ENCODE results near the gene OSBPL8. TPM values are rescaled to one million over a fixed set of nuclear protein-coding genes. Genes with fewer than 3 reads are reported as not detected.

Gene OSBPL8
- polyA plus RNA-seq, 1 donor, result 24.9 TPM

DNA sequence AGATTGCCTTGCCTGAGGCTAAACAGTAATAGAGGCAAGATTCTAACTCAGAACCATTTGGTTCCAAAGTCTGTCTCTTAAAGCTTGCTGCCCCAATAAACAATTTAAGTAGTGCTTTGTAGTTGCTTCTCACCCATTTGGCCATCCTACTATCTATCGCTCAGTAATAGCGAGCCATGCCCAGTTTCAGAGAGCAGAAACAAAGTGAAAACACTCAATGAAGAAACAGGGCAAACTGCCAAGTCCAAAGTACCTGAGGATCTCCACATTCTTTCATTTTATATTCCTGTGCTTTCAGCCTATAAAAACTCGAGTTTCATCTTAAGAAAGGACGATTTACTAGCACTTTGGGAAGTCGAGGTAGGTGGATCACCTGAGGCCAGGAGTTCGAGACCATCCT is 108.0 kb downstream of the OSBPL8 start:
- no peak overlapping the region for H3K4me3 ChIP-seq (ENCODE audit: low read length)
- WGBS (ENCODE audit: insufficient coverage, low lambda C conversion rate), result no CpG with 5 or more reads among the region's 6 CpGs
- no peaks in the 10 kb centered on the region for H3K4me1 ChIP-seq (ENCODE audit: control insufficient read depth, insufficient read depth, low read length)
- H3K9me3 ChIP-seq (ENCODE audit: control insufficient read depth, low read depth, low read length), result no peaks in the 10 kb centered on the region
- H3K36me3 ChIP-seq (ENCODE audit: control insufficient read depth, insufficient read depth, low read length), result peaks cover 6% of the 10 kb centered on the region
- no peak overlapping the region for H3K27ac ChIP-seq (ENCODE audit: low read length)
- DNase-seq, result peak; percentile 8 to 20
- H3K27me3 ChIP-seq (ENCODE audit: control insufficient read depth, insufficient read depth, low read length), result no peaks in the 10 kb centered on the region

DNA sequence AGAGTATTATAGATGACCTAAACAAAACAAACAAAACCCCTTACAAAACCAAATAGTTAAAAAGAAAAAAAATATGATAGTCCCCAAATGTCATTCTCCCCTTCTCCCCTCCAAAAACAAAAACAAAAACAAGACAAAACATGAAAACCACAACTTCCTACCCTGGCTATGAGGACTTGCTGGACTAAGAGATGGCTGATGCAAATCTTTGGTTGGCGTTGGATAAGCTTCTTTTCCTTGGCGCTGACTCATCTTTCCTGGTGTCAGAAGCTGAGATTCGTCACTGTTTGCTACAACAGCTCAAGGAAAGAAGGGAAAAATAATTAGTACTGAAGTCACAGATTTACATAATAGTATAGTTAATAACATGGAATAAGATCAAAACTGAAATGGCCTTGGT is 108.9 kb downstream of the OSBPL8 start:
- Histone ChIP-seq H3K4me1 (ENCODE audit: control insufficient read depth, insufficient read depth, low read length) (no peaks in the 10 kb centered on the region), H3K4me3 (ENCODE audit: low read length) (no peak overlapping the region), H3K27ac (ENCODE audit: low read length) (no peak overlapping the region), H3K27me3 (ENCODE audit: control insufficient read depth, insufficient read depth, low read length) (no peaks in the 10 kb centered on the region), H3K9me3 (ENCODE audit: control insufficient read depth, low read depth, low read length) (no peaks in the 10 kb centered on the region), H3K36me3 (ENCODE audit: control insufficient read depth, insufficient read depth, low read length) (peaks cover 6% of the 10 kb centered on the region)
- no peak for DNase-seq
- WGBS (ENCODE audit: insufficient coverage, low lambda C conversion rate), result no CpG with 5 or more reads among the region's 3 CpGs

DNA sequence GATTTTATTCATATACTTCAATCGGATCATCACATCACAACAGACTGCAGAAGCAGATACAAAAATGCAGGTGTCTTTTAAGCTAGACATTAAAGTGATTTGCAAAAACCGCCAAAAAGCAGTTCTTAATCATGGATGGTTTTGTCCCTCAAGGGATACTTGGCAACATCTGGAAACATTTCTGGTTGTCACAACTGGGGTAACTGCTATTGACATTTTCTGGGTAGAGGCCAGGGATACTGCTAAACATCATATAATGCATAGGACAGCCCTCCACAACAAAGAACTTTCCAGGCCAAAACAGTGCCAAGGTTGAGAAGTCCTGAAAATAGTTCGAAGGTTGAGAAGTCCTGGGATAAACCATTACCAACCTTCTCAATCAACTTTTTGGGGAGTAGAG is 109.6 kb downstream of the OSBPL8 start:
- Histone ChIP-seq H3K36me3 (ENCODE audit: control insufficient read depth, insufficient read depth, low read length) (peaks cover 6% of the 10 kb centered on the region), H3K9me3 (ENCODE audit: control insufficient read depth, low read depth, low read length) (no peaks in the 10 kb centered on the region), H3K4me1 (ENCODE audit: control insufficient read depth, insufficient read depth, low read length) (no peaks in the 10 kb centered on the region), H3K27me3 (ENCODE audit: control insufficient read depth, insufficient read depth, low read length) (no peaks in the 10 kb centered on the region), H3K4me3 (ENCODE audit: low read length) (no peak overlapping the region), H3K27ac (ENCODE audit: low read length) (no peak overlapping the region)
- no peak for DNase-seq
- no CpG with 5 or more reads among the region's 3 CpGs for WGBS (ENCODE audit: insufficient coverage, low lambda C conversion rate)

DNA sequence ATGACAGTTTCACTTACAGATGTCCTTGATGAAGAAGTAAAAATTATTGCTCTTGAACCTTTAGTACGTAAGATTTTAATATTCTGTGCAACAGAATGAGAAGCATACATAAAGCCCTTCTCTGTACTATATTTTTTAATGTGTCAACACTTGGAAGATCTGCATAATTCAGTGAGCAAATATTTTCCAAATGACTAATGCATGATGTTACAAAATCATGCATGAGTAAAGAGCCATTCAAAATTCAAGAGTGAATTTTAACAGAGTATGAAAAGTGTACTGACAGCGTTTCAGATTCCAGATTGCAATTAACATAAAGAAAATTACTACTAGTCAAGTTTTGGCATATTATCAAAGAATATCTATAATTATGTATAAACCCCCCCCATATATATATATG is 110.0 kb downstream of the OSBPL8 start:
- H3K27ac ChIP-seq (ENCODE audit: low read length), result no peak overlapping the region
- DNase-seq, result no peak
- H3K9me3 ChIP-seq (ENCODE audit: control insufficient read depth, low read depth, low read length), result no peaks in the 10 kb centered on the region
- no peak overlapping the region for H3K4me3 ChIP-seq (ENCODE audit: low read length)
- no CpG with 5 or more reads among the region's 2 CpGs for WGBS (ENCODE audit: insufficient coverage, low lambda C conversion rate)
- H3K4me1 ChIP-seq (ENCODE audit: control insufficient read depth, insufficient read depth, low read length), result no peaks in the 10 kb centered on the region
- H3K36me3 ChIP-seq (ENCODE audit: control insufficient read depth, insufficient read depth, low read length), result peaks cover 6% of the 10 kb centered on the region
- no peaks in the 10 kb centered on the region for H3K27me3 ChIP-seq (ENCODE audit: control insufficient read depth, insufficient read depth, low read length)

DNA sequence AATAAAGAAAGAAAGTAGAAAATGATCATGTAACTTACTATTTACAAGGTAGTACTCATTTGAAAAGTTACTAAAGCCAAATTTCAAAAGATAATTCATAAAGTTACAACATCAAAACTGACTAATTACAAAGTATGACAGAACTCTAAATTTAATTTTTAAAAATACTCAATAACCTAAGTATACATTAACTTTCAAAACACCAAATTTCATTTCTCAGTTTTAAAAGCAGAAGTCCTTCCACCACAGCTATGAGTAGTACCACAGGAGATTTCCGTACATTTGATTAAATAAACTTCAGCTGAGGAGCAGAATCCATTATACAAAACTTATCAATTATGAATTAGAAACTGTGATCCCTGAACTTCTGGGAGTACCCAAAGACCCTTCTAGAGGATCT is 110.6 kb downstream of the OSBPL8 start:
- H3K4me3 ChIP-seq (ENCODE audit: low read length), result no peak overlapping the region
- no CpG with 5 or more reads among the region's 1 CpG for WGBS (ENCODE audit: insufficient coverage, low lambda C conversion rate)
- no peaks in the 10 kb centered on the region for H3K9me3 ChIP-seq (ENCODE audit: control insufficient read depth, low read depth, low read length)
- H3K27me3 ChIP-seq (ENCODE audit: control insufficient read depth, insufficient read depth, low read length), result no peaks in the 10 kb centered on the region
- peaks cover 6% of the 10 kb centered on the region for H3K36me3 ChIP-seq (ENCODE audit: control insufficient read depth, insufficient read depth, low read length)
- DNase-seq, result no peak
- no peaks in the 10 kb centered on the region for H3K4me1 ChIP-seq (ENCODE audit: control insufficient read depth, insufficient read depth, low read length)
- H3K27ac ChIP-seq (ENCODE audit: low read length), result no peak overlapping the region

DNA sequence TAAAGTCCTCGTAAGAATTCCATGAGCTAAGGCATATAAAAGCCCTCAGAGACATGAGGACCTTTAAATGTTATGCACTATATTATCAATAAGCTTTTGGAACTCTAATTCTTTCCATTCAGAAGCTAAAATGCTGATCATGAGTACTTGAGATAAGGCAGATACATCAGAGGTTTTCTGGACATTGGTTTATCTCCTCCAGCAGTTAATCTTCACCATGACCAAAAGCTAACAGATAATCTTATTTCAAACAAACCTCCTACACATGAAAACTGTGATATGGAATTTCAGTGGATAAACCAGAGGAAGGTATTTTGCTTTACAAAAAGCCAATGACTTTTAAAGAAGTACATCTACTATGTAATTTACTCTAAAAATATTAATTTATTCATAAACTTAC is 113.5 kb downstream of the OSBPL8 start:
- H3K36me3 ChIP-seq (ENCODE audit: control insufficient read depth, insufficient read depth, low read length), result peaks cover 6% of the 10 kb centered on the region
- 67% methylated on average over 1 of the region's 1 CpG for WGBS (ENCODE audit: insufficient coverage, low lambda C conversion rate)
- no peak overlapping the region for H3K4me3 ChIP-seq (ENCODE audit: low read length)
- DNase-seq, result no peak
- H3K27ac ChIP-seq (ENCODE audit: low read length), result no peak overlapping the region
- H3K27me3 ChIP-seq (ENCODE audit: control insufficient read depth, insufficient read depth, low read length), result no peaks in the 10 kb centered on the region
- H3K4me1 ChIP-seq (ENCODE audit: control insufficient read depth, insufficient read depth, low read length), result no peaks in the 10 kb centered on the region
- H3K9me3 ChIP-seq (ENCODE audit: control insufficient read depth, low read depth, low read length), result no peaks in the 10 kb centered on the region

DNA sequence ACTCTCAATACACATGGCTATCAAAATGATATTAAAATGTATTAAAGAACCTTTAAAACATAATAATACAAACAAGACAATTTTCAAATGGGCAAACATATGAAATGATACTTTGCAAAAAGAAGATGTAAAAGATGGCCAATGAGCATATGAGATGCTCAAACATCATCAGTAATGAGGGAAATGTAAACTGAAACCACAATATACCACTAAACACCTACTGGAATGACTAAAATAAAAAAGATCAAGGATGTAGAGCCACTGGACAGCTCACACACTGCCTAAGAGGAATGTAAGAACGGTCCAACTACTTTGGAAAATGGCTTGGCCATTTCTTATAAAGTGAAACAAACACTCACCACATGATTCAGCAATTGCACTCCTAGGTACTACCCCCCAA is 114.1 kb downstream of the OSBPL8 start:
- no peak for DNase-seq
- H3K9me3 ChIP-seq (ENCODE audit: control insufficient read depth, low read depth, low read length), result no peaks in the 10 kb centered on the region
- no peaks in the 10 kb centered on the region for H3K4me1 ChIP-seq (ENCODE audit: control insufficient read depth, insufficient read depth, low read length)
- WGBS (ENCODE audit: insufficient coverage, low lambda C conversion rate), result no CpG with 5 or more reads among the region's 1 CpG
- no peaks in the 10 kb centered on the region for H3K27me3 ChIP-seq (ENCODE audit: control insufficient read depth, insufficient read depth, low read length)
- no peak overlapping the region for H3K27ac ChIP-seq (ENCODE audit: low read length)
- H3K36me3 ChIP-seq (ENCODE audit: control insufficient read depth, insufficient read depth, low read length), result peaks cover 6% of the 10 kb centered on the region
- no peak overlapping the region for H3K4me3 ChIP-seq (ENCODE audit: low read length)

DNA sequence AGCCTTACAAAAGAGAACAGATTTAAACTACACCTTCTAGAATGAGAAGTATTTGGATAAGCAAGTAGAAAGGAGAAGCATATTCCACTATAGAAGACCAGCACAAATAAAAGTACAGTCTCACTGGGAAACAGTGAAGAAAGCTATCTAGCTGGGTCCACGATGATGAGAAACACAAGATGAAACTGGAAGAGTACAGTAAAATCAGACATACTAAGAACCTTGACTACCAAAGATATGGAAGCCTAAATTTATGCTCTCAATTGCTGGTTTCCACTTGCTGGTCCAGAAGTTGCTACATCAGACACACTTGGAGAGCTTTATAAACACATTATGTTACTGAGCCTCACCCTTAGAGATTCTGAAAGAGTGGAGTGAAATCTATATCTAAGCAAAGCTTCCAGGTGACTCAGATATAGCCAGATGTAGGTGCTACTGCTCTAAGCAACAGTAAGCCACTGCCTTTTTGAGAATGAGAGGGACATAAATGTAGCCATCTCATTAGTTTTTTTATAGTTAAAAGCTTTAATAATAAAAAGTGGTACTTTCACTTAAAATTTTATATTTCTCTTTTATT is 115.1 kb downstream of the OSBPL8 start:
- no peak for DNase-seq
- H3K27me3 ChIP-seq (ENCODE audit: control insufficient read depth, insufficient read depth, low read length), result no peaks in the 10 kb centered on the region
- no CpG with 5 or more reads among the region's 1 CpG for WGBS (ENCODE audit: insufficient coverage, low lambda C conversion rate)
- H3K36me3 ChIP-seq (ENCODE audit: control insufficient read depth, insufficient read depth, low read length), result peaks cover 3% of the 10 kb centered on the region
- no peak overlapping the region for H3K4me3 ChIP-seq (ENCODE audit: low read length)
- H3K27ac ChIP-seq (ENCODE audit: low read length), result no peak overlapping the region
- no peaks in the 10 kb centered on the region for H3K4me1 ChIP-seq (ENCODE audit: control insufficient read depth, insufficient read depth, low read length)
- no peaks in the 10 kb centered on the region for H3K9me3 ChIP-seq (ENCODE audit: control insufficient read depth, low read depth, low read length)

DNA sequence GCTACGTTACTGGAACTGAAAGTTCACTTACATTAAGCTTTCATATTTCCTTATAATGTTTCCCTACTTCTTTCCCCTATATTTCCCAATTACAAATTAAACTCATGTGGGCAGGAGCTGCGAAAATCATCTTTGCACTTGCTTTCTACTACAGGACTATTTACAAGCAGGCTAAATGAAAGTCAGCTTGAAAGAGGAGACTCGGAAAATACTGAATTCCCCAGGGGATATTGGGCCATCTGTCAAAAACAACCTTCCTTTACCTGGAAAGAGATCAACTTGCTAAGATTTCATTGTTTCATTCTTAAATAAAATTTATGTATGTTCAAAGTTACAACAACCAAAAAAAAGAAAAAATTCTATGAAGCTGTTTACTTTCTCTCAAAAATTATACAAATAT is 118.6 kb downstream of the OSBPL8 start:
- Histone ChIP-seq H3K27ac (ENCODE audit: low read length) (no peak overlapping the region), H3K4me3 (ENCODE audit: low read length) (no peak overlapping the region), H3K9me3 (ENCODE audit: control insufficient read depth, low read depth, low read length) (no peaks in the 10 kb centered on the region), H3K4me1 (ENCODE audit: control insufficient read depth, insufficient read depth, low read length) (no peaks in the 10 kb centered on the region), H3K27me3 (ENCODE audit: control insufficient read depth, insufficient read depth, low read length) (no peaks in the 10 kb centered on the region), H3K36me3 (ENCODE audit: control insufficient read depth, insufficient read depth, low read length) (no peaks in the 10 kb centered on the region)
- DNase-seq, result no peak
- WGBS (ENCODE audit: insufficient coverage, low lambda C conversion rate), result 100% methylated on average over 2 of the region's 3 CpGs

DNA sequence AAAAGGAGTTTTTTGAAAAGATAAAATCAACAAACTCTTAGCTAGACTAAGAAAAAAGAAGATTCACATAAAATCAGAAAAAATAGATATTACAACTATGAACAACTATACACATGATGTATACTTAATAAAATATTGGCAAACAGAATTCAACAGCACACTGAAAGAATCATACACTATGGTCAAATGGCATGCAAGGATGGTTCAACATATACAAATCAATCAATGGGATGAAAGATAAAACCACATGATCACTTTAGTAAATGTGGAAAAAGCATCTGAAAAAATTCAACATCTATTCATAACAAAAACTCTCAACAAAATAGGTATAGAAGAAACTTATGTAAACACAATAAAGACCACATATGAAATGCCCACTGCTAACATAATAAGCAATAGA is 126.8 kb downstream of the OSBPL8 start:
- H3K36me3 ChIP-seq (ENCODE audit: control insufficient read depth, insufficient read depth, low read length), result no peaks in the 10 kb centered on the region
- no peaks in the 10 kb centered on the region for H3K4me1 ChIP-seq (ENCODE audit: control insufficient read depth, insufficient read depth, low read length)
- no peak for DNase-seq
- H3K4me3 ChIP-seq (ENCODE audit: low read length), result no peak overlapping the region
- no peaks in the 10 kb centered on the region for H3K27me3 ChIP-seq (ENCODE audit: control insufficient read depth, insufficient read depth, low read length)
- H3K9me3 ChIP-seq (ENCODE audit: control insufficient read depth, low read depth, low read length), result peaks cover 14% of the 10 kb centered on the region
- H3K27ac ChIP-seq (ENCODE audit: low read length), result no peak overlapping the region

DNA sequence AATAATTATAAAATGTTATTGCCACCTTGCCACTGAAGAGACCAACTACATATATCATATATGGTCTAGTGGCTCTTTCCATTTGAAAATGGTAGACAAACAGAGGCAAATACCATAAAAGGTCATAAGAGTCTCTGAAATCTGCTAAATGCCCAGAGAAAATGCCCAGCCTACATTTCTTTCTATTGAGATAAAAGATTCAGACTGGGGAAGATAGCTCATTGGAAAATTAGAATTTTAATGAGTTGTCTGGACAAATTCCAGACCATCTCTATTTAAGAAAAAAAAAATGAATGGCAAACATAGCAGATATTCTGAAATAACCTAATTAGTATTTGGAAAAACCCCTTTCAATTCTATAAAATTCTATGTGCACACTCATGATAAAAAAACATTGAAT is 131.5 kb downstream of the OSBPL8 start:
- DNase-seq, result no peak
- no peaks in the 10 kb centered on the region for H3K36me3 ChIP-seq (ENCODE audit: control insufficient read depth, insufficient read depth, low read length)

More for the DNA sequence above, 131.5 kb downstream of the OSBPL8 start:
- Histone ChIP-seq H3K9me3 (ENCODE audit: control insufficient read depth, low read depth, low read length) (peaks cover 10% of the 10 kb centered on the region), H3K4me1 (ENCODE audit: control insufficient read depth, insufficient read depth, low read length) (no peaks in the 10 kb centered on the region), H3K27ac (ENCODE audit: low read length) (no peak overlapping the region), H3K27me3 (ENCODE audit: control insufficient read depth, insufficient read depth, low read length) (no peaks in the 10 kb centered on the region), H3K4me3 (ENCODE audit: low read length) (no peak overlapping the region)
